Calu3 (cell line): ENCODE data around the gene PAK1IP1. TPM values are rescaled to one million over a fixed set of nuclear protein-coding genes. Genes with fewer than 3 reads are reported as not detected.

Experiments
- BruUV-seq: library from RNA; stranded (reverse); fragments of 400-500 nt; replicated peaks from 2 replicates; lab custom pipeline; 2021; lab: Mats Ljungman, UMichigan
- CTCF ChIA-PET: fragments of 300-600 bp; sonication (Branson Sonifier 250); formaldehyde crosslinking; loops from one replicate; lab custom pipeline; 2022; ENCODE audit warnings: antibody characterized with exemption; lab: Charles Lee
- DNase-seq: peaks from one replicate; pipeline ENCODE4 v3.0.0; 2022
- H3K27ac Mint-ChIP-seq: one replicate; pipeline ENCODE4 v1.8.0; 2022; ENCODE audit warnings: mixed read lengths; ENCODE audit not compliant: unreplicated experiment
- H3K27me3 Mint-ChIP-seq: one replicate; pipeline ENCODE4 v1.8.0; 2022; ENCODE audit warnings: mixed read lengths; ENCODE audit not compliant: unreplicated experiment
- H3K36me3 Mint-ChIP-seq: one replicate; pipeline ENCODE4 v1.8.0; 2022; ENCODE audit warnings: mild to moderate bottlenecking, moderate library complexity, mixed read lengths; ENCODE audit not compliant: insufficient read depth, unreplicated experiment
- H3K4me1 Mint-ChIP-seq: one replicate; pipeline ENCODE4 v1.8.0; 2022; ENCODE audit warnings: mild to moderate bottlenecking, low read depth, mixed read lengths; ENCODE audit not compliant: unreplicated experiment
- H3K4me3 Mint-ChIP-seq: one replicate; pipeline ENCODE4 v1.8.0; 2022; ENCODE audit warnings: mild to moderate bottlenecking, low read depth, moderate library complexity, mixed read lengths; ENCODE audit not compliant: unreplicated experiment
- H3K9me3 Mint-ChIP-seq: one replicate; pipeline ENCODE4 v1.8.0; 2022; ENCODE audit warnings: low read depth, mixed read lengths; ENCODE audit not compliant: unreplicated experiment
- CTCF ChIP-seq: fragments of 200-600 bp; IDR thresholded peaks from one replicate; pipeline ENCODE4 v1.8.0; 2022; ENCODE audit warnings: antibody characterized with exemption; ENCODE audit not compliant: unreplicated experiment
- intact Hi-C: fragments of 100-400 bp; cut with micrococcal nuclease; formaldehyde crosslinking; loops from one replicate; pipeline ENCODE4 v1.10.0; 2022; ENCODE audit not compliant: unreplicated experiment
- total RNA-seq: library from RNA; stranded (reverse); gene quantifications from 2 replicates; pipeline ENCODE4 v1.2.3, GENCODE V29; 2022

Gene PAK1IP1
- total RNA-seq, 1 experiment from 2014 or later = 15.8 TPM

DNA sequence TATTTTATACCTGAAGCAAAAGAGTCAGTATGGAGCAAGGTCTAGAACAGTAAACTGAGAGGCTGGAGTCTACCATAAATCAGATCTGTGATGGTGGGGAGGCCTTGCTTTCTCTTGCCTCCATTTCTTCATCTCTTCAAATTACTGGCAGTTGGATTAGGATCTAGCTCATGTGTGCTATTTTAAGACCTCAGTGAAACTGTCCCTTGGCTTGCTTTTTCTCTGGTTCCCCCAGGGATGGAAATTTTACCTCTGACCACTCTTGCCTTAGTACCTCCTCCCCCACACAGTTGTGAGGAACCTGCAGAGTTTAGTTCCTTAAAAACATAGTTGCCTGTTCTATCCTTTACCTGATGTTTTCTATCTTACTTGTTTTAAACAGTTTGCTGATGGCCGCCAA, 61.3 kb downstream of the PAK1IP1 start:
- TF ChIP-seq CTCF = no peak
- Mint-ChIP-seq H3K27me3 (no peaks in the 10 kb centered on the region), H3K4me1 (peaks cover 10% of the 10 kb centered on the region), H3K9me3 (no peaks in the 10 kb centered on the region), H3K4me3 (no peak overlapping the region), H3K27ac (no peak overlapping the region), H3K36me3 (peaks cover 24% of the 10 kb centered on the region)
- DNase-seq = no peak
- CTCF ChIA-PET = no interaction called here
- no TSS peak for BruUV-seq
- intact Hi-C loops = no loop called here

Other genes with a start within 250 kb of the PAK1IP1 start
- 14.3 and 18.0 TPM in 2 replicates for gene GCNT2, start 173.6 kb upstream of the PAK1IP1 start, total RNA-seq
- gene C6orf52, start 356 bp upstream of the PAK1IP1 start, total RNA-seq = not detected in 2 replicates
- gene TMEM14C, start 28.1 kb downstream of the PAK1IP1 start, total RNA-seq = 53.4 and 53.6 TPM in 2 replicates
- 50.4 and 63.9 TPM in 2 replicates for gene TMEM14B, start 52.8 kb downstream of the PAK1IP1 start, total RNA-seq
- 0.27 and 0.35 TPM in 2 replicates for gene MAK, start 143.6 kb downstream of the PAK1IP1 start, total RNA-seq
- gene GCM2, start 187.1 kb downstream of the PAK1IP1 start, total RNA-seq = not detected in 2 replicates
- 0.12 TPM in 1 of 2 replicates, not detected in the other for gene SYCP2L, start 192.1 kb downstream of the PAK1IP1 start, total RNA-seq